ENCODE measurements around the gene PAGR1.

Gene PAGR1

GRCh38 chr16:29809850-29810698, 5.9 kb upstream of the PAGR1 start:
- Histone ChIP-seq H3K36me3 (ENCODE audit: control insufficient read depth, insufficient read depth, low read length, severe bottlenecking) (peaks cover 15% of the 10 kb centered on the region), H3K4me3 (ENCODE audit: low read length) (peak overlapping the region; percentile 17), H3K9me3 (ENCODE audit: control insufficient read depth, low read length) (no peaks in the 10 kb centered on the region), H3K9ac (ENCODE audit: low read length) (peak overlapping the region; percentile 59), H3K4me1 (ENCODE audit: control insufficient read depth, insufficient read depth, low read length) (peaks cover 24% of the 10 kb centered on the region), H3K27me3 (replicated peaks; ENCODE audit: control insufficient read depth, insufficient read depth, low read length) (no peaks in the 10 kb centered on the region)
- DNase-seq (ENCODE audit: low read depth) = no peak

DNA sequence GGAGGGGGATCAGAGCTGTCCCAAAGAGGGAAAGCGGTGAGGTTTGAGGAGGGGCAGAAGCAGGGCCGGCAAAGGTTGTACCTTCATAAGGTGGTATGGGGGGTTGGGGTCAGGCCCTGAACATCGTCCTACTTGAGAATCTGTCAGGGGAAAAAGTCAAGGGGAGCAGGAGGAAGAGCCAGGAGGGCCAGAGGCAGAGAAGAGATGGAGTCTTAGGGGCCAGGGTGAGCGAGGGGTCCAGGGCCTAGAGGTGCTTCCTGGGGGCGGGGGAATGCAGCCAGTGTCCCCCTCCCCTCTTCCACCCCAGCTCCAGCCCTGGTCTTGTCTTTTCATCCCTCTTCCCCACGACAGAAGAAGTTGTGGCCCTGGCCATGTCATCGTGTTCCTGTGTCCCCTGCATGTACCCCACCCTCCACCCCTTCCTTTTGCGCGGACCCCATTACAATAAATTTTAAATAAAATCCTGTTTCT, 5.2 kb upstream of the PAGR1 start:
- Histone ChIP-seq H3K4me3 (ENCODE audit: low read length) (peak overlapping the region; percentile 17), H3K4me1 (ENCODE audit: control insufficient read depth, insufficient read depth, low read length) (peaks cover 27% of the 10 kb centered on the region), H3K9ac (ENCODE audit: low read length) (peak overlapping the region; percentile 59), H3K9me3 (ENCODE audit: control insufficient read depth, low read length) (no peaks in the 10 kb centered on the region), H3K36me3 (ENCODE audit: control insufficient read depth, insufficient read depth, low read length, severe bottlenecking) (peaks cover 15% of the 10 kb centered on the region), H3K27me3 (replicated peaks; ENCODE audit: control insufficient read depth, insufficient read depth, low read length) (no peaks in the 10 kb centered on the region)
- DNase-seq (ENCODE audit: low read depth) = no peak

GRCh38 chr16:29811170-29811895, 4.6 kb upstream of the PAGR1 start:
- peaks cover 27% of the 10 kb centered on the region for H3K4me1 ChIP-seq (ENCODE audit: control insufficient read depth, insufficient read depth, low read length)
- H3K4me3 ChIP-seq (ENCODE audit: low read length) = peak overlapping the region; percentile 82

GRCh38 chr16:29811896-29812665, 3.9 kb upstream of the PAGR1 start, which contains the start of gene PRRT2:
TSS of gene PRRT2 (plus strand) at chr16:29812193. CDS start at chr16:29813055, 862 bp downstream.
- H3K9me3 ChIP-seq (ENCODE audit: control insufficient read depth, low read length) = no peaks in the 10 kb centered on the region
- H3K4me1 ChIP-seq (ENCODE audit: control insufficient read depth, insufficient read depth, low read length) = peaks cover 31% of the 10 kb centered on the region
- H3K9ac ChIP-seq (ENCODE audit: low read length) = peak within 1 kb of the TSS; percentile 88
- peaks cover 15% of the 10 kb centered on the region for H3K36me3 ChIP-seq (ENCODE audit: control insufficient read depth, insufficient read depth, low read length, severe bottlenecking)
- H3K27me3 ChIP-seq (replicated peaks; ENCODE audit: control insufficient read depth, insufficient read depth, low read length) = no peaks in the 10 kb centered on the region
- peak within 1 kb of the TSS; percentile 82 for H3K4me3 ChIP-seq (ENCODE audit: low read length)
- DNase-seq (ENCODE audit: low read depth) = peak; percentile 81

More at GRCh38 chr16:29811170-29811895, 4.6 kb upstream of the PAGR1 start:
- Histone ChIP-seq H3K27me3 (replicated peaks; ENCODE audit: control insufficient read depth, insufficient read depth, low read length) (no peaks in the 10 kb centered on the region), H3K36me3 (ENCODE audit: control insufficient read depth, insufficient read depth, low read length, severe bottlenecking) (peaks cover 15% of the 10 kb centered on the region), H3K9me3 (ENCODE audit: control insufficient read depth, low read length) (no peaks in the 10 kb centered on the region), H3K9ac (ENCODE audit: low read length) (peak overlapping the region; percentile 88)
- DNase-seq (ENCODE audit: low read depth) = peak; percentile 98

- DNase-seq (ENCODE audit: low read depth) = no peak
- Histone ChIP-seq H3K36me3 (ENCODE audit: control insufficient read depth, insufficient read depth, low read length, severe bottlenecking) (peaks cover 15% of the 10 kb centered on the region), H3K4me3 (ENCODE audit: low read length) (peak overlapping the region; percentile 82), H3K9ac (ENCODE audit: low read length) (peak overlapping the region; percentile 88), H3K27me3 (replicated peaks; ENCODE audit: control insufficient read depth, insufficient read depth, low read length) (no peaks in the 10 kb centered on the region), H3K4me1 (ENCODE audit: control insufficient read depth, insufficient read depth, low read length) (peaks cover 32% of the 10 kb centered on the region), H3K9me3 (ENCODE audit: control insufficient read depth, low read length) (no peaks in the 10 kb centered on the region)
Measured at GRCh38 chr16:29812754-29813643, 3.0 kb upstream of the PAGR1 start.

- no peak for DNase-seq (ENCODE audit: low read depth)
- Histone ChIP-seq H3K9me3 (ENCODE audit: control insufficient read depth, low read length) (no peaks in the 10 kb centered on the region), H3K4me1 (ENCODE audit: control insufficient read depth, insufficient read depth, low read length) (peaks cover 25% of the 10 kb centered on the region), H3K27me3 (replicated peaks; ENCODE audit: control insufficient read depth, insufficient read depth, low read length) (no peaks in the 10 kb centered on the region), H3K9ac (ENCODE audit: low read length) (no peak overlapping the region), H3K4me3 (ENCODE audit: low read length) (no peak overlapping the region), H3K36me3 (ENCODE audit: control insufficient read depth, insufficient read depth, low read length, severe bottlenecking) (peaks cover 15% of the 10 kb centered on the region)
Measured at GRCh38 chr16:29813644-29814562, 2.0 kb upstream of the PAGR1 start.

DNA sequence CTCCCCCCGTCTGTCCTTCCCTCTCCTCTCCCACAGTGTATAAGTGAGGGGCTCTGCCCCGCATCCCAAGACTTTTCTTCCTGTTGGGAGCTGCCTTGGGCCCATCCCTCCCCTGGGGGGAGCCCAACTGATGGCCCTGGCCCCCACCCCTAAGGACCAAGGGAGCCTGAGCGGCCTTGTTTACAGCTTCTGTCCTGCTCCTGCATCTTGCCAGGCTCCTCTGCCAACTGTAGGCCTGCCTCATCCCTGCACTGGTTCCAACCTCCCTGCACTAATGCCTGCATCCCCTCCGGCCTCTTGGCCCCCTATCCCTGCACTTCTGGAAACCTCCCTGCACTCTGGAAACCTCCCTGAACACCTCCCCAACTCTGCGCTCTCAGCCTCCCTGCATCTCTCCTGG, 1.4 kb upstream of the PAGR1 start:
- Histone ChIP-seq H3K36me3 (ENCODE audit: control insufficient read depth, insufficient read depth, low read length, severe bottlenecking) (peaks cover 10% of the 10 kb centered on the region), H3K4me1 (ENCODE audit: control insufficient read depth, insufficient read depth, low read length) (peaks cover 25% of the 10 kb centered on the region), H3K4me3 (ENCODE audit: low read length) (no peak overlapping the region), H3K9me3 (ENCODE audit: control insufficient read depth, low read length) (no peaks in the 10 kb centered on the region), H3K9ac (ENCODE audit: low read length) (no peak overlapping the region), H3K27me3 (replicated peaks; ENCODE audit: control insufficient read depth, insufficient read depth, low read length) (no peaks in the 10 kb centered on the region)
- DNase-seq (ENCODE audit: low read depth) = no peak

GRCh38 chr16:29815032-29815721, 775 bp upstream of the PAGR1 start:
- DNase-seq (ENCODE audit: low read depth) = no peak
- Histone ChIP-seq H3K4me1 (ENCODE audit: control insufficient read depth, insufficient read depth, low read length) (peaks cover 30% of the 10 kb centered on the region), H3K4me3 (ENCODE audit: low read length) (peak overlapping the region; percentile 89), H3K36me3 (ENCODE audit: control insufficient read depth, insufficient read depth, low read length, severe bottlenecking) (peaks cover 10% of the 10 kb centered on the region), H3K9me3 (ENCODE audit: control insufficient read depth, low read length) (no peaks in the 10 kb centered on the region), H3K27me3 (replicated peaks; ENCODE audit: control insufficient read depth, insufficient read depth, low read length) (no peaks in the 10 kb centered on the region), H3K9ac (ENCODE audit: low read length) (peak overlapping the region; percentile 91)

DNA sequence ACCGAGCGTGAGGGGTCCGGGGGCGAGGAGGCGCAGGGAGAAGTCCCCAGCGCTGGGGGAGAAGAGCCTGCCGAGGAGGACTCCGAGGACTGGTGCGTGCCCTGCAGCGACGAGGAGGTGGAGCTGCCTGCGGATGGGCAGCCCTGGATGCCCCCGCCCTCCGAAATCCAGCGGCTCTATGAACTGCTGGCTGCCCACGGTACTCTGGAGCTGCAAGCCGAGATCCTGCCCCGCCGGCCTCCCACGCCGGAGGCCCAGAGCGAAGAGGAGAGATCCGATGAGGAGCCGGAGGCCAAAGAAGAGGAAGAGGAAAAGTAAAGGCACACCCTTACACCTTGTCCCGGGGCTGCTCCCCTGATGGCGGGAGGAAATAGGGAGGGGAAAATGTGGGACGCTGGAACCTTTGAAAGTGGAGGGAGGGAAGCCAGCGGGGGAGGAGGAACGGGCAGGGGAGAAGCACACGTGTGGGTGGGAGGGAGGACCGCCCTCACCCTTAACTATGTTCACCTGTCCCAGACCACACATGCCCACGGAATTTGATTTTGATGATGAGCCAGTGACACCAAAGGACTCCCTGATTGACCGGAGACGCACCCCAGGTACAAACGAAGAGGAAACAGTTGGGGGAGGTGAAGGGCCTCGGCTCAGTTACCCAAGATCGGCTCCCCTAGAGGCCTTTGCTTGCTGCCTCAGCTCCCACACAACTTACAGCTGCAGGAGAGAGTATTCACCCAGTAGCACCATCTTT, 916 bp downstream of the PAGR1 start:
- Histone ChIP-seq H3K4me3 (ENCODE audit: low read length) (peak overlapping the region; percentile 89), H3K9ac (ENCODE audit: low read length) (peak overlapping the region; percentile 91), H3K36me3 (ENCODE audit: control insufficient read depth, insufficient read depth, low read length, severe bottlenecking) (peaks cover 4% of the 10 kb centered on the region), H3K9me3 (ENCODE audit: control insufficient read depth, low read length) (no peaks in the 10 kb centered on the region), H3K27me3 (replicated peaks; ENCODE audit: control insufficient read depth, insufficient read depth, low read length) (no peaks in the 10 kb centered on the region), H3K4me1 (ENCODE audit: control insufficient read depth, insufficient read depth, low read length) (peaks cover 27% of the 10 kb centered on the region)
- peak; percentile 80 for DNase-seq (ENCODE audit: low read depth)
